Body of pancreas (tissue), 4 donors: Measurements from ENCODE around the gene BMP7.

Experiments
- CTCF ChIP-seq, 7 experiments: fragments of 450-650 bp in 4 of 7; fragments of 200-600 bp in 3 of 7; sonication (generic) in 3 of 7; IDR thresholded peaks; one replicate each; pipeline ENCODE4 v1.5.1; 2016 to 2019; ENCODE audit warnings: antibody characterized with exemption in 7 of 7
- POLR2A ChIP-seq, 3 donors: fragments of 450-650 bp; IDR thresholded peaks; one replicate each; pipeline ENCODE4 v1.6.1; 2016; ENCODE audit warnings: antibody characterized with exemption in 3 of 3, mild to moderate bottlenecking in 2 of 3

- TF ChIP-seq POLR2A (IDR thresholded peaks at IDR 0.05), result no peak
- no peak for TF ChIP-seq CTCF (IDR thresholded peaks at IDR 0.05)
Observed at GRCh38 chr20:57179265-57179664, 87.2 kb downstream of the BMP7 start.
